SK-N-MC (cell line): ENCODE results near the gene GABPA.

Experiments used
- FOXP2 ChIP-seq: optimal IDR thresholded peaks from 2 replicates; pipeline ENCODE3; 2011; ENCODE audit warnings: mild to moderate bottlenecking, moderate library complexity; ENCODE audit not compliant: insufficient read depth; ENCODE audit errors: extremely low read length, control extremely low read depth
- POLR2AphosphoS5 ChIP-seq: IDR thresholded peaks from 2 replicates; pipeline ENCODE4 v1.6.1; 2012; ENCODE audit warnings: mild to moderate bottlenecking, low read depth, low read length, borderline replicate concordance

DNA sequence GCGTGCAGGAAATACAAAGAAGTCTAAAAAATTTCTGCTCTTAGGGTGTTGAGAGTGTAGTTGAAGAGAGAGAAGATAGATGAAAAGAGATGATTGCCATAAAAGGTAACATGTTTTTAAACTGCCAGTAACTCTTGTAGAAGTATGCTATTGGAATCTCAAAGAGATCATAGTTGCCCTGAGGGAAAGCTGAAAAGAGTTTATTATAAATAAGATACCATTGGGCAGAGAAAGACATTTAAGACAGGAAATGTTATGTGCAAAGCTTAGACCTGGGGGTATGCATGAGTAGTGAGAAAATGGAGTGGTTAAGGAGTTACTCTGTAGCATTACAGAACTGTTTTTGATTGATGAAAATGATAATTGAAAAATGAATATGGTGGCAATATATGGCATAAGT, 17.6 kb downstream of the GABPA start:
- TF ChIP-seq FOXP2 (no peak), POLR2AphosphoS5 (no peak)
